ENCODE data around the gene BCR.

BCR gene

GRCh38 chr22:23153994-23154393 lies 26.3 kb upstream of the BCR start:
- no peak for TF ChIP-seq POLR2AphosphoS5 (IDR thresholded peaks at IDR 0.05; ENCODE audit: low read depth, low read length)
- TF ChIP-seq POLR2A (IDR thresholded peaks at IDR 0.05; ENCODE audit: low read depth, low read length), result no peak
- no peak for TF ChIP-seq TAF1 (IDR thresholded peaks at IDR 0.05; ENCODE audit: borderline replicate concordance, low read depth, low read length)
- no peak for FAIRE-seq
- no peak for DNase-seq (ENCODE audit: insufficient read length)

GRCh38 chr22:23154461-23154860 lies 25.8 kb upstream of the BCR start:
- FAIRE-seq, result no peak
- TF ChIP-seq POLR2A (IDR thresholded peaks at IDR 0.05; ENCODE audit: low read depth, low read length) (no peak), TAF1 (IDR thresholded peaks at IDR 0.05; ENCODE audit: borderline replicate concordance, low read depth, low read length) (no peak), POLR2AphosphoS5 (IDR thresholded peaks at IDR 0.05; ENCODE audit: low read depth, low read length) (no peak)
- no peak for DNase-seq (ENCODE audit: insufficient read length)

- TF ChIP-seq POLR2A (IDR thresholded peaks at IDR 0.05; ENCODE audit: low read depth, low read length) (no peak), POLR2AphosphoS5 (IDR thresholded peaks at IDR 0.05; ENCODE audit: low read depth, low read length) (no peak), TAF1 (IDR thresholded peaks at IDR 0.05; ENCODE audit: borderline replicate concordance, low read depth, low read length) (no peak)
- FAIRE-seq (no peak), DNase-seq (ENCODE audit: insufficient read length) (no peak)
These were observed 25.2 kb upstream of the BCR start for GRCh38 chr22:23155143-23155542.

GRCh38 chr22:23155831-23156230 lies 24.5 kb upstream of the BCR start:
- no peak for TF ChIP-seq POLR2A (IDR thresholded peaks at IDR 0.05; ENCODE audit: low read depth, low read length)
- TF ChIP-seq TAF1 (IDR thresholded peaks at IDR 0.05; ENCODE audit: borderline replicate concordance, low read depth, low read length), result no peak
- TF ChIP-seq POLR2AphosphoS5 (IDR thresholded peaks at IDR 0.05; ENCODE audit: low read depth, low read length), result no peak
- DNase-seq (ENCODE audit: insufficient read length) (no peak), FAIRE-seq (no peak)

GRCh38 chr22:23156286-23156685 lies 24.0 kb upstream of the BCR start:
- FAIRE-seq (no peak), DNase-seq (ENCODE audit: insufficient read length) (no peak)
- TF ChIP-seq TAF1 (IDR thresholded peaks at IDR 0.05; ENCODE audit: borderline replicate concordance, low read depth, low read length), result no peak
- TF ChIP-seq POLR2A (IDR thresholded peaks at IDR 0.05; ENCODE audit: low read depth, low read length), result no peak
- no peak for TF ChIP-seq POLR2AphosphoS5 (IDR thresholded peaks at IDR 0.05; ENCODE audit: low read depth, low read length)

GRCh38 chr22:23157560-23158515 lies 22.5 kb upstream of the BCR start:
- DNase-seq (ENCODE audit: insufficient read length), result no peak
- TF ChIP-seq POLR2A (IDR thresholded peaks at IDR 0.05; ENCODE audit: low read depth, low read length), result no peak
- no peak for TF ChIP-seq POLR2AphosphoS5 (IDR thresholded peaks at IDR 0.05; ENCODE audit: low read depth, low read length)
- no peak for TF ChIP-seq TAF1 (IDR thresholded peaks at IDR 0.05; ENCODE audit: borderline replicate concordance, low read depth, low read length)
- FAIRE-seq, result no peak

- no peak for TF ChIP-seq POLR2AphosphoS5 (IDR thresholded peaks at IDR 0.05; ENCODE audit: low read depth, low read length)
- TF ChIP-seq TAF1 (IDR thresholded peaks at IDR 0.05; ENCODE audit: borderline replicate concordance, low read depth, low read length), result no peak
- no peak for TF ChIP-seq POLR2A (IDR thresholded peaks at IDR 0.05; ENCODE audit: low read depth, low read length)
- FAIRE-seq, result no peak
- no peak for DNase-seq (ENCODE audit: insufficient read length)
These were observed 21.6 kb upstream of the BCR start for GRCh38 chr22:23158516-23159290.

GRCh38 chr22:23159291-23159630 lies 21.0 kb upstream of the BCR start:
- FAIRE-seq (no peak), DNase-seq (ENCODE audit: insufficient read length) (no peak)
- TF ChIP-seq POLR2AphosphoS5 (IDR thresholded peaks at IDR 0.05; ENCODE audit: low read depth, low read length) (no peak), POLR2A (IDR thresholded peaks at IDR 0.05; ENCODE audit: low read depth, low read length) (no peak), TAF1 (IDR thresholded peaks at IDR 0.05; ENCODE audit: borderline replicate concordance, low read depth, low read length) (no peak)

GRCh38 chr22:23161029-23161428 lies 19.3 kb upstream of the BCR start:
- DNase-seq (ENCODE audit: insufficient read length) (no peak), FAIRE-seq (no peak)
- TF ChIP-seq TAF1 (IDR thresholded peaks at IDR 0.05; ENCODE audit: borderline replicate concordance, low read depth, low read length), result no peak
- TF ChIP-seq POLR2AphosphoS5 (IDR thresholded peaks at IDR 0.05; ENCODE audit: low read depth, low read length), result no peak
- TF ChIP-seq POLR2A (IDR thresholded peaks at IDR 0.05; ENCODE audit: low read depth, low read length), result no peak

- FAIRE-seq (no peak), DNase-seq (ENCODE audit: insufficient read length) (no peak)
- TF ChIP-seq POLR2AphosphoS5 (IDR thresholded peaks at IDR 0.05; ENCODE audit: low read depth, low read length), result no peak
- TF ChIP-seq TAF1 (IDR thresholded peaks at IDR 0.05; ENCODE audit: borderline replicate concordance, low read depth, low read length), result no peak
- no peak for TF ChIP-seq POLR2A (IDR thresholded peaks at IDR 0.05; ENCODE audit: low read depth, low read length)
These were observed 18.7 kb upstream of the BCR start for GRCh38 chr22:23161574-23161973.

- TF ChIP-seq POLR2A (IDR thresholded peaks at IDR 0.05; ENCODE audit: low read depth, low read length), result no peak
- no peak for TF ChIP-seq TAF1 (IDR thresholded peaks at IDR 0.05; ENCODE audit: borderline replicate concordance, low read depth, low read length)
- no peak for TF ChIP-seq POLR2AphosphoS5 (IDR thresholded peaks at IDR 0.05; ENCODE audit: low read depth, low read length)
- FAIRE-seq, result no peak
These were observed 16.6 kb upstream of the BCR start for GRCh38 chr22:23163665-23164064.

More at GRCh38 chr22:23163665-23164064, 16.6 kb upstream of the BCR start:
- no peak for DNase-seq (ENCODE audit: insufficient read length)

All from GM12892 (cell line).